T-helper 2 cell treated with Interferon-gamma antibody and Interleukin-4, amounts not matched to agents 100 ng/mL and 5 ng/mL, for 36 hours (primary cell): ENCODE data around the gene LILRB4. TPM values are rescaled to one million over a fixed set of nuclear protein-coding genes. Genes with fewer than 3 reads are reported as not detected.
"Not testable (repeated sequence)": the region's sequence is repeated elsewhere in the genome, so short reads cannot be mapped to it uniquely, and the experiment has no call there.

Experiments
- intact Hi-C: fragments of 100-400 bp; cut with micrococcal nuclease; formaldehyde crosslinking; loops from one replicate; pipeline ENCODE4 v1.15.1; 2023
- total RNA-seq: library from RNA; stranded (reverse); gene quantifications from 2 replicates; pipeline ENCODE4 v1.2.3, GENCODE V29; 2022

Gene LILRB4
- total RNA-seq, 1 donor from 2014 or later: 0.30 TPM

DNA sequence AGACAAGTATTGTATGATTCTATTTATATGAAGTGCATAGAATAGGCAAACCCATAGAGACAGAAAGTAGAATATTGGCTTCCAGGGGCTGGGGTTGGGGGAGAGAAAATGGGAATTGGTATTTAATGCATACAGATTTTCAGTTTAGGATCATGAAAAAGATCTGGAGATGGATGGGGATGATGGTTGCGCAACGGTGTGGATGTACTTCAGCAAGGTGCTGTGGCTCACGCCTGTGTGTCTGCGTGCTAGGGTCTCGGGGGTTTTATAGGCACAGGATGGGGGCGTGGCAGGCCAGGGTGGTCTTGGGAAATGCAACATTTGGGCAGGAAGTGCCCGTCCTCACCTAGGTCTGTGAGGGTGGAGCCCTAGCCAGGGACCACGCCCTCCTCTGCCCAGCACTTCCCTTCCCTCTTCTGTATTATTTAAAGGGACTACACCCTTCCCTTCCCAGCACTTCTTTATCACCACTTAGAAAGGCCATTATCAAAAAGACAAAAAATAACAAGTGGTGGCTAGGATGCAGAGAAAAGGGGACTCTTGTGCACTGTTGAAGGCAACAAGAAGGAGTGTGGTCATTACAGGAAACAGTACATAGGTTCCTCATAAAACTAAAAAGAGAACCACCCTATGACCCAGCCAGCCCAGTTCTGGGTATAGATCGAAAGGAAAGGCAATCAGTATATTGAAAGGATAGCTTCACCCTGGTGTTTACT is 29.0 kb downstream of the LILRB4 start:
- intact Hi-C loops: no loop called here

DNA sequence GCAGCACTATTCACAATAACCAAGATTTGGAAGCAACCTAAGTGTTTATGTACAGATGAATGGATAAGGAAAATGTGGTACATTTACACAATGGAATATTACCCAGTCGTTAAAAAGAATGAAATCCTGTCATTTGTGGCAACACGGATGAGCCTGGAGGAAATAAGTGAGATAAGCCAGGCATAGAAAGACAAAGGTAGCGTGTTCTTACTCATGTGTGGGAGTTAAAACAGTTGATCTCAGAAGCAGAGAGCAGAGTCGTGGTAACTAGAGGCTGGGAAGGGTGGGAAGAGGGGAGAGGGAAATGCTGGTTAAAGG is 29.5 kb downstream of the LILRB4 start:
- intact Hi-C loops: no loop called here

DNA sequence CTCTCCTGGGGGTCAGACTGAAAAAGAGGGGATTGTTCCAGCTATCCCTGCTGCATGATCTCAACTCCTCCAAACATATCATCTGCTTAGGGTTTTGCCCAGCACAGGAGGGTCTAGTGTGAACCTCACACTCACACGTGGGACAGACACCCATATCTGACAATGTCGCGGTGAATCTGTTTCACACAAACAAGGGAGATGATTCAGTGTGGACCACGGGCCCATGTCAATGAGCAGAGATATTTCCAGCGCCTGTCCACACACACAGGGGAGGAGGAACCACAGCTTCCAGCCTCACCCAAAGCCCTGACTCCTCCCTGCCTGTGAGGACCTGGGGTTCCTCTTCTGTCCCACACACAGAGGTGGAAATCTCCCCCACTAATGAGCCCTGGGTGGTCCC is 31.9 kb downstream of the LILRB4 start:
- intact Hi-C loops: no loop called here

DNA sequence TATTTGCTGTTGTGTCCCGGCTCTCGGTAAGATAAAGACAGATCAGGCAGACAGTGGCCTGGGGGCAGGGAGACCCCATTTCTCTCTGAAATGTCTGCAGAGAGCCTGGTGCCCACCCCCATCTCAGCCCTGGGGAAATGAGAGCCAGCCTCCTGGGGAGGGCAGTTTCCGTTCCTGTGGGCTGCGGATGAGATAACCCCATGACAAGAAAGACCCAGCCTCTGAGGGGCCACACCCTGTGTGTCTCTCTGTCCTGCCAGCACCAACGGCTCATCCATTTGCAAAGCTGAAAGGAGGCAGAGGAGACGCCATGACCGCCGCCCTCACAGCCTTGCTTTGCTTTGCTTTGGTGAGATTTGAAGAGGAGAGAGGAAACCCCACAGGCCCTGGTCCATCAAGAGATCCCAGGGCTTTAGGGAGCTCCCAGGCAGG is 33.3 kb downstream of the LILRB4 start:
- intact Hi-C loops: no loop called here

DNA sequence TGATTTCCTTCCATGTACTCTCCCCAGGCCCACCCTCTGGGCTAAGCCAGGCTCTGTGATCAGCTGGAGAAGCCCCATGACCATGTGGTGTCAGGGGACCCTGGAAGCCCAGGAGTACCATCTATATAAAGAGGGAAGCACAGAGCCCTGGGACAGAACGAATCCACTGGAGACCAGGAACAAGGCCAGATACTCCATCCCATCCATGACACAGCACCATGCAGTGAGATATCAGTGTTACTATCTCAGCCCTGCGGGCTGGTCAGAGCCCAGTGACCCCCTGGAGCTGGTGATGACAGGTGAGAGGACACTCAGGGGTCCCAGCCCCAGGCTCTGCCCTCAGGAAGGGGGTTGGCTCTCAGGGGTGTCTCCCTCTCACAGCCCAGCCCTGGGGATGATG is 34.0 kb downstream of the LILRB4 start:
- intact Hi-C loops: no loop called here

DNA sequence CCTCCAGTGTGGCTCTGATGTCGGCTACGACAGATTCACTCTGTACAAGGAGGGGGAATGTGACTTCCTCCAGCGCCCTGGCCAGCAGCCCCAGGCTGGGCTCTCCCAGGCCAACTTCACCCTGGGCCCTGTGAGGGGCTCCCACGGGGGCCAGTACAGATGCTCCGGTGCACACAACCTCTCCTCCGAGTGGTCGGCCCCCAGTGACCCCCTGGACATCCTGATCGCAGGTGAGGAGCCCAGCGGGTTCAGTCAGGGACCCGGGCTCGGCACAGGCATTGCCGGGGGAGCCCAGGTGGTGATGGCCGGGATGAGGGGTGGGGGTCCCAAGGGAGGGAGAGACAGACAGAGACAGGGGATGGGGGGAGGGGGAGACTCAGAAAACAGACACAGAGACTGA is 34.9 kb downstream of the LILRB4 start:
- intact Hi-C loops: not testable (repeated sequence)

DNA sequence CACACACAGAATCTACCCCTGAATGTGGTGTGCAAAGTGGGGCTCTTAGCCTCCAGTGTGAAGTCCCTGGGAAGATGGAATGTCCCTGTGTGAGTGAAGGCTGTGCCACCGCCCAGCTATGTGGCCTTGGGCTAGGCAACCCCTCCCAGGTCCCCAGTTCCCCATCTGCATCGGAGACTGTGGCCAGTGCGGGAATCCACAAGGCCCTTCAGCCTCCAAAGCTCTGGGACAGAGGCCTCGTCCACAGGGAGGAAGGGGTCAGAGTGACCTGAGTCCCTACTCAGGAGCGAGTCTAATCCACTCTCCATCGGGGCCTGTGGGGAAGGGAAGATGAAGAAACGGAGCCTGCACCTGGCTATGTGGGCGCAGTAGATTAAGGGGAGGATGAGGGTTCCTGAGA is 42.1 kb downstream of the LILRB4 start:
- intact Hi-C loops: no loop called here

DNA sequence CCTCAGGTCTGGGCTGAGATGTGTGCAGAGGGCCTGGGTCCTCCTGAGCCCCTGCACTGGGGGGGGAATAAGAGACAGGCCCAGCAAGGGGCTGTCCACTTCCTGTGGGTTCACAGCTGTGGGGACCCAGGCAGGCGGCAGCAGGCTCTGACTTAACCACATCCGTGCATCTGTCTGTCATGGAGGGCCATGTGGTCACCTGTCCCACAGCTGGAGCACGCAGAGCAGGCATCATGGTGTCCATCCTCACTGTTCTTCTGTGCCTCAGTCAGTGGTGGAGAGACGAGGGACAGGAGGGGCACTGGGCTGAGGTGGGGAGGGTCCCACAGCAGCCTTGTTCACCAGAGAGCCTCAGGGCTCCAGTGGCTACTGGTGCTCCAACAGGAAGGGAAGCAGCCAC is 45.2 kb downstream of the LILRB4 start:
- intact Hi-C loops: no loop called here

DNA sequence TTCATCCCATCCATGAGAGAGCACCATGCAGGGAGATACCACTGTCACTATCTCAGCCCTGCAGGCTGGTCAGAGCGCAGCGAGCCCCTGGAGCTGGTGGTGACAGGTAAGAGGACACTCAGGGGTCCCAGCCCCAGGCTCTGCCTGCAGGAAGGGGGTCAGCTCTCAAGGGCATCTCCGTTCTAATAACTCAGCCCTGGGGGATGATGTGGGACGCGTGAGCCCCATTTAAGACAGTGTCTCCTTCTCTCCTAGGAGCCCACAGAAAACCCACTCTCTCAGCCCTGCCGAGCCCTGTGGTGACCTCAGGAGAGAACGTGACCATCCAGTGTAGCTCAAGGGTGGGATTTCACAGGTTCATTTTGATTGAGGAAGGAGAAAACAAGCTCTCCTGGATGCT is 46.0 kb downstream of the LILRB4 start:
- intact Hi-C loops: no loop called here

DNA sequence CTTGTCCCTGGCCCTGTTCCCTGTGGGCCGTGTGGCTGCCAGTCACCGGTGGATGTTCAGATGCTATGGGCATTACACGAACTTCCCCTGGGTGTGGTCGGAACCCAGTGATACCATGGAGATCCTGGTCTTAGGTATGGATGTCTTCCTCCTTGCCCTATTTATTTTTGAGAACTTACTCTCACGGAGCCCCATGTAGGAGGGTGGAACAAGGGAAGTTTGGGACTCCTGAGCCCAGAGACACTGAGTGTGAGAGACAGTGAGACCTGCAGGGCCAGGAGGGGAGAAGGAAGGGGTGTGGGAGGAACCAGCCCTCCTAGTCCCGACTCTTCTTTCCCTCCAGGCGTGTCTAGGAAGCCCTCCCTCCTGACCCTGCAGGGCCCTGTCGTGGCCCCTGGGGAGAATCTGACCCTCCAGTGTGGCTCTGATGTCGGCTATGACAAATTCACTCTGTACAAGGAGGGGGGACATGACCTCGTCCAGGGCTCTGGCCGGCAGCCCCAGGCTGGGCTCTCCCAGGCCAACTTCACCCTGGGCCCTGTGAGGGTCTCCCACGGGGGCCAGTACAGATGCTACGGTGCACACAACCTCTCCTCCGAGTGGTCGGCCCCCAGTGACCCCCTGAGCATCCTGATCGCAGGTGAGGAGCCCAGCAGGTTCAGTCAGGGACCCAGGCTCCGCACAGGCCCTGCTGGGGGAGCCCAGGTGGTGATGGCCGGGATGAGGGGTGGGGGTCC is 46.6 kb downstream of the LILRB4 start:
- intact Hi-C loops: no loop called here

DNA sequence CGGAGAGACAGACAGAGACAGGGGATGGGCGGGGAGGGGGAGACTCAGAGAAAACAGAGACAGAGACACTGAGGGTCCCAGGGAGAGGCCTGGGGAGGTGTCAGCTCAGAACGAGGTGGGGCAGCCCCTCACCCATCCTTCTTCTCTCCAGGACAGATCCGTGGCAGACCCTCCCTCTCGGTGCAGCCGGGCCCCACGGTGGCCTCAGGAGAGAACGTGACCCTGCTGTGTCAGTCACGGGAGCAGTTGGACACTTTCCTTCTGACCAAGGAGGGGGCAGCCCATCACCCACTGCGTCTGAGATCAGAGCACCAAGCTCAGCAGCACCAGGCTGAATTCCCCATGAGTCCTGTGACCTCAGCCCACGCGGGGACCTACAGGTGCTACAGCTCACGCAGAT is 47.2 kb downstream of the LILRB4 start:
- intact Hi-C loops: not testable (repeated sequence)

Other genes with a start within 250 kb of the LILRB4 start
- 0.80 and 1.1 TPM in 2 replicates for gene TTYH1, start 247.5 kb upstream of the LILRB4 start, total RNA-seq
- 201 and 215 TPM in 2 replicates for gene LENG8, start 213.8 kb upstream of the LILRB4 start, total RNA-seq
- 4.9 and 5.0 TPM in 2 replicates for gene LENG9, start 199.2 kb upstream of the LILRB4 start, total RNA-seq
- gene CDC42EP5, start 189.7 kb upstream of the LILRB4 start, total RNA-seq: not detected in 2 replicates
- 10.4 and 13.7 TPM in 2 replicates for gene LAIR2, start 160.2 kb upstream of the LILRB4 start, total RNA-seq
- gene LILRA2, start 89.2 kb upstream of the LILRB4 start, total RNA-seq: not detected in 2 replicates
- not detected in 2 replicates for gene LILRA1, start 69.4 kb upstream of the LILRB4 start, total RNA-seq
- gene LILRB1, start 32.5 kb upstream of the LILRB4 start, total RNA-seq: 0.11 TPM in 1 of 2 replicates, not detected in the other
- not detected in 2 replicates for gene KIR3DL3, start 61.5 kb downstream of the LILRB4 start, total RNA-seq
- 0.09 TPM in 1 of 2 replicates, not detected in the other for gene KIR2DL3, start 75.5 kb downstream of the LILRB4 start, total RNA-seq
- not detected in 2 replicates for gene KIR2DL1, start 106.8 kb downstream of the LILRB4 start, total RNA-seq
- gene KIR2DL4, start 140.6 kb downstream of the LILRB4 start, total RNA-seq: not detected in 2 replicates
- gene KIR3DL1, start 153.5 kb downstream of the LILRB4 start, total RNA-seq: not detected in 2 replicates
- not detected in 2 replicates for gene KIR2DS4, start 169.7 kb downstream of the LILRB4 start, total RNA-seq
- gene KIR3DL2, start 187.5 kb downstream of the LILRB4 start, total RNA-seq: 0.73 and 0.93 TPM in 2 replicates
- not detected in 2 replicates for gene FCAR, start 211.2 kb downstream of the LILRB4 start, total RNA-seq
- not detected in 2 replicates for gene NCR1, start 243.2 kb downstream of the LILRB4 start, total RNA-seq